ENCODE results near the gene ARHGAP11A. TPM values are rescaled to one million over a fixed set of nuclear protein-coding genes. Genes with fewer than 3 reads are reported as not detected.

ARHGAP11A gene
- total RNA-seq, 4 donors from 2014 or later: 1.1 to 6.7 (median 2.5) TPM

- ATAC-seq (ENCODE audit: low FRiP score) (peak; percentile 78), DNase-seq (ENCODE audit: low spot score) (no peak)
- TF ChIP-seq CTCF (IDR thresholded peaks at IDR 0.05): no peak
These were observed 26.3 kb downstream of the ARHGAP11A start, which contains the start of gene SCG5 for GRCh38 chr15:32641517-32642059. Gene SCG5 (plus strand): TSS chr15:32641710. CDS start chr15:32643593, 1,883 bp downstream.

- TF ChIP-seq CTCF (IDR thresholded peaks at IDR 0.05): no peak
- DNase-seq (ENCODE audit: low spot score) (no peak), ATAC-seq (ENCODE audit: low FRiP score) (no peak)
These were observed 27.5 kb downstream of the ARHGAP11A start for GRCh38 chr15:32642667-32643435.

GRCh38 chr15:32643907-32644445 is 28.7 kb downstream of the ARHGAP11A start:
- TF ChIP-seq CTCF (IDR thresholded peaks at IDR 0.05): no peak
- no peak for ATAC-seq (ENCODE audit: low FRiP score)
- DNase-seq (ENCODE audit: low spot score): no peak

GRCh38 chr15:32646291-32646690 is 31.0 kb downstream of the ARHGAP11A start:
- DNase-seq (ENCODE audit: low spot score) (no peak), ATAC-seq (ENCODE audit: low FRiP score) (no peak)
- TF ChIP-seq CTCF (IDR thresholded peaks at IDR 0.05): no peak

- ATAC-seq (ENCODE audit: low FRiP score) (no peak), DNase-seq (ENCODE audit: low spot score) (no peak)
- no peak for TF ChIP-seq CTCF (IDR thresholded peaks at IDR 0.05)
These were observed 34.0 kb downstream of the ARHGAP11A start for GRCh38 chr15:32649342-32649741.

GRCh38 chr15:32651229-32651837 is 36.0 kb downstream of the ARHGAP11A start:
- ATAC-seq (ENCODE audit: low FRiP score) (no peak), DNase-seq (ENCODE audit: low spot score) (no peak)
- TF ChIP-seq CTCF (IDR thresholded peaks at IDR 0.05): no peak

All from omental fat pad (tissue), 4 donors.